ENCODE measurements around the gene BID.
"Not testable (repeated sequence)": the region's sequence is repeated elsewhere in the genome, so short reads cannot be mapped to it uniquely, and the experiment has no call there.

The BID gene

GRCh38 chr22:17770180-17771077 lies 3.8 kb downstream of the BID start:
- in situ Hi-C loops (cut with MboI; ENCODE audit: low sequenced_read_pairs): no loop called here

GRCh38 chr22:17769716-17770082 lies 4.6 kb downstream of the BID start:
- in situ Hi-C loops (cut with MboI; ENCODE audit: low sequenced_read_pairs): no loop called here

- in situ Hi-C loops (cut with MboI; ENCODE audit: low sequenced_read_pairs): no loop called here
Measured at GRCh38 chr22:17769013-17769715, 5.1 kb downstream of the BID start.

- in situ Hi-C loops (cut with MboI; ENCODE audit: low sequenced_read_pairs): no loop called here
Measured at GRCh38 chr22:17767233-17768065, 6.8 kb downstream of the BID start.

GRCh38 chr22:17764852-17765251 lies 9.4 kb downstream of the BID start:
- in situ Hi-C loops (cut with MboI; ENCODE audit: low sequenced_read_pairs): not testable (repeated sequence)

- in situ Hi-C loops (cut with MboI; ENCODE audit: low sequenced_read_pairs): no loop called here
Measured at GRCh38 chr22:17764036-17764435, 10.2 kb downstream of the BID start.

GRCh38 chr22:17763442-17763841 lies 10.8 kb downstream of the BID start:
- in situ Hi-C loops (cut with MboI; ENCODE audit: low sequenced_read_pairs): not testable (repeated sequence)

GRCh38 chr22:17761138-17761488 lies 13.2 kb downstream of the BID start:
- in situ Hi-C loops (cut with MboI; ENCODE audit: low sequenced_read_pairs): no loop called here

- in situ Hi-C loops (cut with MboI; ENCODE audit: low sequenced_read_pairs): no loop called here
Measured at GRCh38 chr22:17754233-17754925, 19.9 kb downstream of the BID start.

- in situ Hi-C loops (cut with MboI; ENCODE audit: low sequenced_read_pairs): no loop called here
Measured at GRCh38 chr22:17753401-17753989, 20.8 kb downstream of the BID start.

GRCh38 chr22:17751596-17751995 lies 22.7 kb downstream of the BID start:
- in situ Hi-C loops (cut with MboI; ENCODE audit: low sequenced_read_pairs): no loop called here

- in situ Hi-C loops (cut with MboI; ENCODE audit: low sequenced_read_pairs): loop anchor here (10.0 kb wide), 1 partner anchor 315 kb away; no protein-coding TSS in a partner anchor
Measured at GRCh38 chr22:17749605-17750395, 24.5 kb downstream of the BID start.

- in situ Hi-C loops (cut with MboI; ENCODE audit: low sequenced_read_pairs): loop anchor here (10.0 kb wide), 1 partner anchor 316 kb away; no protein-coding TSS in a partner anchor
Measured at GRCh38 chr22:17748555-17749353, 25.5 kb downstream of the BID start.

- in situ Hi-C loops (cut with MboI; ENCODE audit: low sequenced_read_pairs): loop anchor here (10.0 kb wide), 1 partner anchor 318 kb away; no protein-coding TSS in a partner anchor
Measured at GRCh38 chr22:17746916-17747315, 27.4 kb downstream of the BID start.

- in situ Hi-C loops (cut with MboI; ENCODE audit: low sequenced_read_pairs): loop anchor here (10.0 kb wide), 1 partner anchor 320 kb away; no protein-coding TSS in a partner anchor
Measured at GRCh38 chr22:17744430-17744829, 29.8 kb downstream of the BID start.

- in situ Hi-C loops (cut with MboI; ENCODE audit: low sequenced_read_pairs): loop anchor here (10.0 kb wide), 1 partner anchor 321 kb away; no protein-coding TSS in a partner anchor
Measured at GRCh38 chr22:17743661-17744411, 30.4 kb downstream of the BID start.

- in situ Hi-C loops (cut with MboI; ENCODE audit: low sequenced_read_pairs): loop anchor here (10.0 kb wide), 1 partner anchor 322 kb away; no protein-coding TSS in a partner anchor
Measured at GRCh38 chr22:17742527-17742902, 31.8 kb downstream of the BID start.

All from HL-60/S4 treated with phorbol 12-myristate 13-acetate at 8.2 ng/mL for 4 days and 3 days (cell line).